Endothelial cell of umbilical vein (primary cell): ENCODE data around the gene NFXL1. TPM values are rescaled to one million over a fixed set of nuclear protein-coding genes. Genes with fewer than 3 reads are reported as not detected.

ENCODE experiments used
- BruUV-seq: library from RNA; stranded (reverse); fragments of 400-500 nt; replicated peaks from 2 replicates; lab custom pipeline; 2021; lab: Mats Ljungman, UMichigan
- CTCF ChIA-PET: fragments of 300-600, 350-600 bp; sonication (Branson Sonifier 250); formaldehyde crosslinking; loops from one replicate; lab custom pipeline; 2021; ENCODE audit warnings: antibody characterized with exemption, inconsistent platforms; lab: Charles Lee
- POLR2A ChIA-PET: fragments of 300-600, 350-600 bp; sonication (Branson Sonifier 250); formaldehyde crosslinking; loops from one replicate; lab custom pipeline; 2021; ENCODE audit warnings: antibody characterized with exemption, inconsistent platforms; lab: Charles Lee
- DNase-seq: peaks from one replicate; pipeline ENCODE4 v3.0.0-alpha.2; 2011; ENCODE audit warnings: low read depth, low spot score
- FAIRE-seq: peaks from 2 replicates; lab custom pipeline; 2011; peaks lifted over from hg19 to GRCh38; lab: Jason Lieb, UNC
- H2AFZ ChIP-seq: 2 replicates; pipeline ENCODE4 v1.6.0; 2012; ENCODE audit warnings: low read depth, low read length, control low read depth, inconsistent platforms
- H3K27ac ChIP-seq: 2 replicates; pipeline ENCODE4 v1.5.1; 2011; ENCODE audit warnings: low read depth, mild to moderate bottlenecking, control low read depth, low read length, moderate library complexity; ENCODE audit not compliant: insufficient read depth
- H3K27me3 ChIP-seq, 2 experiments: 2 replicates each; pipeline versions ENCODE4 v1.6.0 to v1.6.1; 2011; ENCODE audit warnings: low read length in 2 of 2, mixed read lengths in 1 of 2; ENCODE audit not compliant: control insufficient read depth in 2 of 2, insufficient read depth in 2 of 2
- H3K36me3 ChIP-seq, 2 experiments: 2 replicates in 1 of 2; 3 replicates in 1 of 2; pipeline ENCODE4 v1.5.1; 2011; ENCODE audit warnings: low read length in 2 of 2, mild to moderate bottlenecking in 1 of 2, moderate library complexity in 1 of 2; ENCODE audit not compliant: control insufficient read depth in 2 of 2, insufficient read depth in 2 of 2; ENCODE audit errors: extremely low read depth in 1 of 2
- H3K4me1 ChIP-seq: 3 replicates; pipeline ENCODE4 v1.5.1; 2011; ENCODE audit warnings: mild to moderate bottlenecking, low read length; ENCODE audit not compliant: control insufficient read depth, insufficient read depth; ENCODE audit errors: extremely low read depth
- H3K4me2 ChIP-seq: 2 replicates; pipeline ENCODE4 v1.6.1; 2011; ENCODE audit warnings: low read length, control low read depth, mixed read lengths; ENCODE audit not compliant: insufficient read depth
- H3K4me3 ChIP-seq, 3 experiments: fragments of 200-600 bp in 1 of 3; sonication (generic), shearing (Covaris generic) in 1 of 3; replicated peaks in 1 of 3; 2 replicates each; pipeline ENCODE4 v1.5.1; 2011 to 2016; ENCODE audit warnings: control low read depth in 3 of 3, low read length in 3 of 3, mild to moderate bottlenecking in 2 of 3, inconsistent platforms in 1 of 3, low read depth in 1 of 3, moderate library complexity in 1 of 3; ENCODE audit not compliant: insufficient read depth in 1 of 3
- H3K79me2 ChIP-seq: 2 replicates; pipeline ENCODE4 v1.6.0; 2012; ENCODE audit warnings: low read length, inconsistent platforms; ENCODE audit not compliant: control insufficient read depth, insufficient read depth
- H3K9ac ChIP-seq: replicated peaks from 2 replicates; pipeline ENCODE3; 2011; ENCODE audit warnings: low read length, control low read depth; ENCODE audit not compliant: insufficient read depth; ENCODE audit errors: extremely low read depth
- H3K9me1 ChIP-seq: replicated peaks from 3 replicates; pipeline ENCODE4 v1.6.0; 2011; ENCODE audit warnings: mild to moderate bottlenecking, low read length; ENCODE audit not compliant: control insufficient read depth, insufficient read depth; ENCODE audit errors: extremely low read depth
- H3K9me3 ChIP-seq: replicated peaks from 2 replicates; pipeline ENCODE4 v1.5.1; 2012; ENCODE audit warnings: low read length, inconsistent platforms; ENCODE audit not compliant: control insufficient read depth, insufficient read depth
- H4K20me1 ChIP-seq: replicated peaks from 2 replicates; pipeline ENCODE3; 2011; ENCODE audit warnings: mild to moderate bottlenecking, low read length; ENCODE audit not compliant: control insufficient read depth, insufficient read depth; ENCODE audit errors: extremely low read depth
- EZH2 ChIP-seq: IDR thresholded peaks from 2 replicates; pipeline ENCODE4 v1.6.1; 2012; ENCODE audit warnings: borderline replicate concordance, low read depth, mild to moderate bottlenecking, moderate library complexity, low read length, inconsistent platforms; ENCODE audit not compliant: severe bottlenecking
- FOS ChIP-seq: IDR thresholded peaks from 2 replicates; pipeline ENCODE4 v1.6.1; 2011; ENCODE audit warnings: mild to moderate bottlenecking, low read length, moderate library complexity, borderline replicate concordance; ENCODE audit not compliant: insufficient read depth
- GATA2 ChIP-seq: IDR thresholded peaks from 2 replicates; pipeline ENCODE4 v1.7.0; 2011; ENCODE audit warnings: low read depth, mild to moderate bottlenecking, moderate library complexity, mixed read lengths, low read length; ENCODE audit not compliant: insufficient read length, insufficient read depth
- JUN ChIP-seq: IDR thresholded peaks from 2 replicates; pipeline ENCODE4 v1.6.1; 2011; ENCODE audit warnings: borderline replicate concordance, low read depth; ENCODE audit not compliant: insufficient read length, insufficient read depth
- MAX ChIP-seq: IDR thresholded peaks from 2 replicates; pipeline ENCODE4 v1.6.1; 2011; ENCODE audit not compliant: insufficient read depth, insufficient read length
- MYC ChIP-seq: IDR thresholded peaks from one replicate; pipeline ENCODE4 v1.6.1; 2011; ENCODE audit warnings: mild to moderate bottlenecking, low read depth, low read length
- POLR2A ChIP-seq: IDR thresholded peaks from 2 replicates; pipeline ENCODE4 v1.6.1; 2012; ENCODE audit warnings: low read depth, mild to moderate bottlenecking, control low read depth, low read length
- POLR2AphosphoS5 ChIP-seq: IDR thresholded peaks from 2 replicates; pipeline ENCODE4 v1.6.1; 2012; ENCODE audit warnings: low read depth, mild to moderate bottlenecking, control low read depth, low read length, moderate library complexity; ENCODE audit not compliant: insufficient read depth
- dilution Hi-C: fragments of 300-500 bp; cut with MboI; formaldehyde crosslinking; loops from one replicate; pipeline ENCODE4 v1.15.0; 2019; ENCODE audit warnings: low sequenced_read_pairs; ENCODE audit not compliant: extremely low pct_ligation_motif_present
- intact Hi-C: fragments of 100-400 bp; cut with micrococcal nuclease; formaldehyde crosslinking; loops from one replicate; pipeline ENCODE4 v1.10.0; 2022
- polyA plus RNA-seq, 4 experiments: library from polyadenylated mRNA; depleted of rRNA in 3 of 4; stranded (reverse) in 3 of 4; unstranded in 1 of 4; fragments of >200 nt; gene quantifications; 2 replicates each; pipeline versions ENCODE4 v1.2.1 to v1.2.3, GENCODE V29; 2011 to 2012; ENCODE audit warnings: missing spikeins in 1 of 4
- total RNA-seq: library from RNA; stranded (reverse); gene quantifications from 2 replicates; pipeline ENCODE4 v1.2.3, GENCODE V29; 2021
- TF ChIP-seq, protein P1 (sequence below), 2 donors: IDR thresholded peaks; 1 replicate in 1 of 2; 2 replicates in 1 of 2; pipeline ENCODE4 v1.5.1; 2011; ENCODE audit warnings: low read length in 2 of 2, mild to moderate bottlenecking in 2 of 2, moderate library complexity in 2 of 2, control low read depth in 1 of 2, inconsistent platforms in 1 of 2, low read depth in 1 of 2; ENCODE audit not compliant: insufficient read depth in 1 of 2; ENCODE audit errors: extremely low read depth in 1 of 2

NFXL1 gene
- total and polyA plus RNA-seq, 2 donors (not counting 3 experiments of a cell fraction or from before 2014, with no cell fraction given): 5.1 to 14.6 TPM

- no peak overlapping the region for H3K27ac ChIP-seq
- no peaks in the 10 kb centered on the region for H3K79me2 ChIP-seq
- DNase-seq: no peak
- H4K20me1 ChIP-seq: no peaks in the 10 kb centered on the region
- ChIA-PET POLR2A (no interaction called here), CTCF (interaction anchor here (1.5 kb wide), 2 partner anchors 27 to 57 kb away, joined by 3 to 5 read pairs; no protein-coding TSS in a partner anchor)
- H3K4me2 ChIP-seq: no peak overlapping the region
- intact Hi-C loops (no loop called here), dilution Hi-C loops (no loop called here)
- H3K4me1 ChIP-seq: no peaks in the 10 kb centered on the region
- no peak overlapping the region for H3K4me3 ChIP-seq
- H2AFZ ChIP-seq: no peak overlapping the region
- H3K27me3 ChIP-seq: no peaks in the 10 kb centered on the region
- no peak overlapping the region for H3K9ac ChIP-seq
- H3K9me3 ChIP-seq: no peaks in the 10 kb centered on the region
- peaks cover 3 to 14% of the 10 kb centered on the region in 2 experiments for H3K36me3 ChIP-seq
- no peak for FAIRE-seq
- no peaks in the 10 kb centered on the region for H3K9me1 ChIP-seq
- no TSS peak for BruUV-seq
- TF ChIP-seq MAX (no peak), JUN (no peak), GATA2 (no peak), MYC (no peak), POLR2A (no peak), POLR2AphosphoS5 (no peak), FOS (no peak), EZH2 (no peak)
- TF ChIP-seq, protein P1, sequence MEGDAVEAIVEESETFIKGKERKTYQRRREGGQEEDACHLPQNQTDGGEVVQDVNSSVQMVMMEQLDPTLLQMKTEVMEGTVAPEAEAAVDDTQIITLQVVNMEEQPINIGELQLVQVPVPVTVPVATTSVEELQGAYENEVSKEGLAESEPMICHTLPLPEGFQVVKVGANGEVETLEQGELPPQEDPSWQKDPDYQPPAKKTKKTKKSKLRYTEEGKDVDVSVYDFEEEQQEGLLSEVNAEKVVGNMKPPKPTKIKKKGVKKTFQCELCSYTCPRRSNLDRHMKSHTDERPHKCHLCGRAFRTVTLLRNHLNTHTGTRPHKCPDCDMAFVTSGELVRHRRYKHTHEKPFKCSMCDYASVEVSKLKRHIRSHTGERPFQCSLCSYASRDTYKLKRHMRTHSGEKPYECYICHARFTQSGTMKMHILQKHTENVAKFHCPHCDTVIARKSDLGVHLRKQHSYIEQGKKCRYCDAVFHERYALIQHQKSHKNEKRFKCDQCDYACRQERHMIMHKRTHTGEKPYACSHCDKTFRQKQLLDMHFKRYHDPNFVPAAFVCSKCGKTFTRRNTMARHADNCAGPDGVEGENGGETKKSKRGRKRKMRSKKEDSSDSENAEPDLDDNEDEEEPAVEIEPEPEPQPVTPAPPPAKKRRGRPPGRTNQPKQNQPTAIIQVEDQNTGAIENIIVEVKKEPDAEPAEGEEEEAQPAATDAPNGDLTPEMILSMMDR (IDR thresholded peaks at IDR 0.05; ENCODE audit: extremely low read depth in 1 of 2, insufficient read depth in 1 of 2, low read depth in 1 of 2, low read length in 2 of 2): no peak
Observed at GRCh38 chr4:47876784-47877546, 37.4 kb downstream of the NFXL1 start.
